GM18498 (cell line): Measurements from ENCODE around the gene ATP9A.

Source experiments
- ATAC-seq: cut with Tn5 transposase; IDR thresholded peaks from one replicate; pipeline ENCODE4 v1.9.1; 2021; ENCODE audit warnings: mild to moderate bottlenecking, moderate library complexity; ENCODE audit not compliant: unreplicated experiment

Gene ATP9A

DNA sequence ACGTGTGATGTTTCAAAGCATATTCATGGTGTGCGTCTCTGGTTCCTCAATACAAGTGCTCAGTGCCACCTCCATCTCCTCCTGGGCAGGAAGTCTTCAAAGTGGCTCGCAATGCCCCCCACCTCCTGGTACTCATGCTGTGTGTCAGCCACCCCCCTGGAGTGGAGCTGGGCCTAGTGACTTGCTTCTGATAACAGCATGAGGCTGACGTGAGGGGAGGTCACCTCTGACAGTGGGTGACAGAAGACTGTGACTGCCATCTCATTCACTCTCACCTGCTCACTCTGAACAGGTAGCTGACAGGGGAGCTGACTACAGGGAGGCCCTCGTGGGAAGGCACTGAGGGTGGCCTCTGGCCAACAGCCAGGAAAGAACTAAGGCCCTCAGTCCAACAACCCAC, 133.3 kb downstream of the ATP9A start:
- no peak for ATAC-seq

GRCh38 chr20:51634257-51634656, 133.9 kb downstream of the ATP9A start:
- no peak for ATAC-seq

DNA sequence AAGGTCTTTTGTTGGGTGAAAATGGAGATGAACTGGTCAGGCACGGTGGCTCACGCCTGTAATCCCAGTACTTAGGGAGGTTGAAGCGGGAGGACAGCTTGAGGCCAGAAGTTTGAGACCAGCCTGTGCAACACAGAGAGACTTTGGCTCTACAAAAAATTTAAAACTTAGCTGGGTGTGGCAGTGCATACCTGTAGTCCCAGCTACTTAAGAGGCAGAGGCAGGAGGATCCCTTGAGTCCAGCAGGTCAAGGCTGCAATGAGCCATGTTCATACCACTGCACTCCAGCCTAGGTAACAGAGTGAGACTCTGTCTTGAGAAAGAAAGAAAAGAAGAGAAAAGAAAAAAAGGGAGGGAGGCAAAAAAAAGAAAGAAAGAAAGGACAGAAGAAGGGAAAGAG, 134.8 kb downstream of the ATP9A start:
- no peak for ATAC-seq

DNA sequence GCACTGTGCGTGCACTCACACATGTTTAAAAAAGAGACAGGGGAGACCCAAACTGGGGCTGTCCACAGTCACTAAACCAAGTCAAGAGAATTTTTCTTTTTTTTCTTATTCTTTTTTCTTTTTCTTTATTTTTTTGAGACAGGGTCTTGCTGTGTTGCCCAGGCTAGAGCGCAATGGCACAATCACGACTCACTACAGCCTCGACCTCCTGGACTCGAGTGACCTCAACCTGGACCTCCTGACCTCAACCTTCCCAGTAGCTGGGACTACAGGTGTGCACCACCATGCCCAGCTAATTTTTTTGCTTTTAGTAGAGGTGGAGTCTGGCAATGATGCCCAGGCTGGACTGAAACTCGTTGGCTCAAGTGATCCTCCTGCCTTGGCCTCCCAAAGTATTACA, 136.2 kb downstream of the ATP9A start:
- ATAC-seq: no peak

DNA sequence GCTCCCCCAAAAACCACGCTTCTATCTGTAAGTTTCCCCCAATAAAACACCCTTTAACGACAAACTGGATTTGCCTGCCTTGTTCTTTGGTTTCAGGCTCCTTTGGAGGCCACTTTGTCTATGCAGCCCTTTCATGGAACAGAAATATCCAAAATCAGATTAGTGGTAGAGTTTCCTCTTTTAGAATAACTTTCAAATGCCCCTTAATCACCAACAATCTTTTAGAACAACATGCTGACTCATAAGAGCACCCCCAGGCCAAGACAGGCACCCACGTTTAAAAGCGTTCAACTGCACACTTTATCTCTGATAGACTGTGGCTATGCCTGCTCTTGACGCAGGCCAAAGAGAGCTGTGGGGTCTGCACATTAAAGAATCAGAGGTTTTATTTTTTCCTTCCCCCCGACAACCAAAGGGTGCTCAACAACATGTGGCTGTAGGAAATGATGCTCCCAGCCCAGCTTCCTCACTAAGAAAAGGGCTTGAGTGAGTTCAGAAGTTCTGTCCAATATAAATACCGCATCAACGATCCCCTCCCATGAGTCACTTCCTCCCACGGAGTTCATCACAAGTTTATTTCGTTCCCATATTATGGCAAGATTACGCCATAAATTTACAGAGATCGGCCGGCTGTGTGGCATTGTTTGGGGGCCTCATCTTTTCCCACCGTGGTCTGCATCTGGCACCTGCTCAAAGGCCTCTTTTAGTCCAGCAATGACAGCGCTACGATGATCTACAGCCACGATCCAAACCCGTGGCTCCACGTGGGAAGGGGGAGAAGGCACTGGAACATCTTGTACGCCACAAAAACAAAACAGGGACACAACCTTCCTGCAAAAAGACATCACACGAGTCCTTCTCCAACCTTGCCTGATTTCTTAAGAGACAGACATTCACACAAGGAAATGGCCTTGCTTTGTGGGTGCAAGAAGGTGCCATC, 136.9 kb downstream of the ATP9A start:
- no peak for ATAC-seq

DNA sequence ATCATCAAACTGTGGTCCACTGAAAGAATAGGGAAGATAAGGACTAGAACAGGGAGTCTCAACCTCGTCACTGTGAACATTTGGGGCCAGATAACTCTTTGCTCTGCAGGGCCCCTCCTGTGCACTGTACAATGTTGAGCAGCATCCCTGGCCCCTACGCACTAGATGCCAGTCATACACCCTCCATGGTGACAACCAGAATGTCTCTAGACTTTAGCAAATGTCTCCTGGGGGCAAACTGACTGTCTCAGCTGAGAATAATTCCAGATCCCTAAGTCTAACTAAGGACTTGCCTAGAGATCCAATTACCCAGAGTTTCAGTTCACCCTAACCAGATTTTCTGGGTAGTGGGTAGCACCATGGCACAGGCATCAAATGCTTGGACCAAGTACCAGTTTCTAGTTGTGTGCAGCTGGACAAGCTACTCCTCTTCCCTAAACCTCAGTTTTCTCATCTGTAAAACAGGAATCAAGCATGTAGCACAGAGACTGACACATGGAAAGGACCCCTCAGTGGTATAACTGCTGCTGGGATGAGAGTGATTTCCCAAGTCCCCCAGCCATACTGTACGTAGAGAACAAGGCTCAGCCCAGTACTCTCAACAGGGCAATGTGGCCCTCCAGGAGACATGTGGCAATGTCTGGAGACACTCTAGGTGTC, 138.7 kb downstream of the ATP9A start:
- ATAC-seq: no peak

DNA sequence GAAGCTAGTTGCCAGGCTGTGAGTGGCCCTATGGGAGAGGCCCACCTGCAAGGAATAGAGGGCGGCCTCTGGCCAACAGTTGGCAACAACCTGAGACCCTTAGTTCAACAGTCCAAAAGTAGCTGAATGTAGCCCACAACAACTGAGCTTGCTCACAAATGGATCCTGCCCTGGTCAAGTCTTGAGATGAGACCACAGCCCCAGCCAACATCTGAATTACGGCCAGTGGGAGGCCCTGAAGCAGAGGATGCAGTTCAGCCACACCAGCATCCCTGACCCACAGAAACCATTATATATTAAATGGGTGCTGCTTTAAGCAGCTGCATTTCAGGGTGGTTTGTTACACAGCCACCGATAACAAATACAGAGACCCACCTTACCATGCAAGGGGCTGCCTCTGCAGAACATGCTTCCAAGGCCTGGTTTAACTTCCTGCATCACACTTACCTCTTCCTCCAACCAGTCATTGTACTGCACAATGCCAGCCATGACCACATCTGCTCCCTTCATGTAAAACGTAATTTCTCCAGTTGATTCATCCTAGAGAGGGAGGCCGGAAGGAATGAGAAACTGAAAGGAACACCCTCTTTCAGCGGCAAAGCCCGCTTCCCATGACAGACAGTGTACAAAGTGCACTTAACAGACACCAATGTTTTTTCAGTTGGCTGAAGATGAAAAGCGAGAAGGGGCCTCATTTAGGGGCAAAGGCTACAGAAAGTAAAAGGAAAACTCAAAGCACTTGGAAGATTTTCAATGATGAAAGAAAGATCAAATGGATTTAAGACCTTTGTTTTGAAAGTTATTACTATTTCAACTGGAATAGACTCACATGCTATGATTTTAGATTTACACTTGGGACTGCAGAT, 139.4 kb downstream of the ATP9A start:
- ATAC-seq: no peak

GRCh38 chr20:51627586-51627985, 140.6 kb downstream of the ATP9A start:
- ATAC-seq: no peak

- no peak for ATAC-seq
Observed at GRCh38 chr20:51625105-51625504, 143.1 kb downstream of the ATP9A start.

- no peak for ATAC-seq
Observed at GRCh38 chr20:51624157-51624731, 143.9 kb downstream of the ATP9A start.

DNA sequence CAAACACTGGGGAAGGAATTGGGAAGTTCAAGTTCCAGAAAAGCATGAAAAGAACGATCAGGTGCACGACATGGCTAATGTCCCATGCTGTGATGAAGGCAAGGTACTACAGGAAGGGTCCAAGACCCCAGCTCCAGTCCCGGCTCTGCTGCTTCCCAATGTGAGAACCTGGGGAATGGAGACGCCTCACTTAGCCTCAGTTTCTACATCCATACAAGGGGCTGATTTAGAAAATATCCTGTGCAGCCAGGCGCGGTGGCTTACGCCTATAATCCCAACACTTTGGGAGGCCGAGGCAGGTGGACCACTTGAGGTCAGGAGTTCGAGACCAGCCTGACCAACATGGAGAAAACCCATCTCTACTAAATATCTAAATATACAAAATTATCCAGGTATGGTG, 144.9 kb downstream of the ATP9A start:
- ATAC-seq: no peak

- ATAC-seq: no peak
Observed at GRCh38 chr20:51622004-51622874, 146.0 kb downstream of the ATP9A start.

- no peak for ATAC-seq
Observed at GRCh38 chr20:51620432-51620831, 147.8 kb downstream of the ATP9A start.

- ATAC-seq: no peak
Observed at GRCh38 chr20:51616060-51616459, 152.1 kb downstream of the ATP9A start.

DNA sequence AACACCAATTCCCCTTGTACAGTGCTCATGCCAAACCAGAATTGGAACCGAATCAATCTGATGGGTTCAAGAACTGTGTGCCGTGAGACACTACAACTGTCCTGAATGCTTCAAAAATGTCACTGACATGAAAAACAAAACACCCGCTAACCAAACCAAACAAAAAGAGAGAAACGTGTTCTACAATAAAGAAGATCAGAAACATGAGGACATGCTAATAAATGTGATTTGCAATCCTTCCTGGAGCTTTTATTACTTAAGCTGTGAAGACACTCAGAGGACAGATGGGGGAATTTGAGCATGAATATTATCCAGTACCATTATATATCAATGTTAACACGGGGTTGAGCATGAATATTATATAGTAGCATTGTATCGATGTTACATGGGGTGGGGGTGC, 153.5 kb downstream of the ATP9A start:
- no peak for ATAC-seq

GRCh38 chr20:51613580-51613979, 154.6 kb downstream of the ATP9A start:
- ATAC-seq: no peak

GRCh38 chr20:51612896-51613295, 155.3 kb downstream of the ATP9A start:
- ATAC-seq: no peak

GRCh38 chr20:51611625-51611890, 156.6 kb downstream of the ATP9A start:
- ATAC-seq: no peak

- ATAC-seq: no peak
Observed at GRCh38 chr20:51610761-51611624, 157.2 kb downstream of the ATP9A start.
